HG03025 (cell line): Measurements from ENCODE around the gene AK1.

Source experiments
- ATAC-seq: cut with Tn5 transposase; IDR thresholded peaks from one replicate; pipeline ENCODE4 v1.9.1; 2021; ENCODE audit warnings: mild to moderate bottlenecking, moderate library complexity; ENCODE audit not compliant: unreplicated experiment, low FRiP score

The AK1 gene

DNA sequence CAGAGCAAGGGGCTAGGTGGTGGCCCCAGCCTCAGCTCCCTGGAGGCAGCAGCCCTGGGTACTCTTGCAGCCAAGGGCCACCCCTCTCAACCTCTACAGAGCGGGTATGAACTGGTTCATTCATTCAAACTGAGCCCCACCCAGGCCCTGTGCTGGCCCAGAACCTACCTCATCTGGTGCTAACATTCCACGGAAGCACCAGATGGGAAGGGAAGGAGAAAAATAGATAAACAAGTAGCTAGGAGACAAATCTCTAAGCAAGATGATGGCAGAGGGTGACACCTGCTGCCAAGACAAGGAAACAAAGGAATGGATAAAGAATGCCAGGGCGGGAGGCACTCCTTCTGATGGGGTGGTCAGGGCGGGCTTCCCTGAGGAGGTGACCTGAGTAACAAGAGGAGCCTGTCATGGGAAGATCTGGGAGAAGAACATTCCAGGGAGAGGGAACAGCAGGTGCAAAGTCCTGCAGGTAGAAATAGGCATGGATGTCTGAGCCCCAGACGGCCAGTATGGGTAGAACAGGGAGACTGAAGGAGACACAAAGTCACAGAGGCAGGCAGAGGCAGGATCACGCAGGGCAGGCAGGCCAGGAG, 33.2 kb upstream of the AK1 start:
- no peak for ATAC-seq

DNA sequence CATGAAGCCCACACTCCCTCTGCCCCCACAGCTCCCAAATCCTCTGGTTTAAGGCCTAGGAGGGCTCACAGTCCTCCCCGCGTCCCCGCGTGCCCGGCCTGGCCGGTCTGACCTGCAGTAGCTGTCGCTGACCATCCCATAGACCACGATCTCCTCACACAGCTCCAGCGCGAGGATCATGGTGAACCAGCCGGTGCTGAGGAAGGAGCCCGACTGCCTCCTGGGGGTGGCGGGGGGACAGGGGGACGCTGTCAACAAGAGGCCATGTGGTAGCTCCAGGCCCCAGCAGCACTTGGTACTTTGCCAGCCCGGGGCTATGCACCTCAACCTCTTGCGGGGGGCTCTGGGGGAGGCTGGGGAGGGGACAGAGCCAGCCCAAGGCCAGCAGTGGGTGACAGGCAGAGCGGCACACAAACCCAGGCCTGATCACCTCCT, 32.4 kb upstream of the AK1 start:
- no peak for ATAC-seq

DNA sequence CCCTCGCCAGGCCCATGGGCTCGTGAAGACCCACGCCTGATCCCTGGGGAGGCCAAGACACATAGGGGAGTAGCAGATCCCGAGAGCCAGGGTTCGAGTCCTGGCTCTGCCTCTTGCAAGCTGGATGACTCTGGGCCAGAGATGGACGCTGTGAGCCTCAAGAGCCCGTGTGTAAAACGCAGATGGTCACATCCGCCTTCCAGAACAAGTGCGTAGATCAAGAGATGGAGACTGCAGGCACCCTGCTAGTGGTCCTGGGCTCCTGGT, 31.1 kb upstream of the AK1 start:
- no peak for ATAC-seq

DNA sequence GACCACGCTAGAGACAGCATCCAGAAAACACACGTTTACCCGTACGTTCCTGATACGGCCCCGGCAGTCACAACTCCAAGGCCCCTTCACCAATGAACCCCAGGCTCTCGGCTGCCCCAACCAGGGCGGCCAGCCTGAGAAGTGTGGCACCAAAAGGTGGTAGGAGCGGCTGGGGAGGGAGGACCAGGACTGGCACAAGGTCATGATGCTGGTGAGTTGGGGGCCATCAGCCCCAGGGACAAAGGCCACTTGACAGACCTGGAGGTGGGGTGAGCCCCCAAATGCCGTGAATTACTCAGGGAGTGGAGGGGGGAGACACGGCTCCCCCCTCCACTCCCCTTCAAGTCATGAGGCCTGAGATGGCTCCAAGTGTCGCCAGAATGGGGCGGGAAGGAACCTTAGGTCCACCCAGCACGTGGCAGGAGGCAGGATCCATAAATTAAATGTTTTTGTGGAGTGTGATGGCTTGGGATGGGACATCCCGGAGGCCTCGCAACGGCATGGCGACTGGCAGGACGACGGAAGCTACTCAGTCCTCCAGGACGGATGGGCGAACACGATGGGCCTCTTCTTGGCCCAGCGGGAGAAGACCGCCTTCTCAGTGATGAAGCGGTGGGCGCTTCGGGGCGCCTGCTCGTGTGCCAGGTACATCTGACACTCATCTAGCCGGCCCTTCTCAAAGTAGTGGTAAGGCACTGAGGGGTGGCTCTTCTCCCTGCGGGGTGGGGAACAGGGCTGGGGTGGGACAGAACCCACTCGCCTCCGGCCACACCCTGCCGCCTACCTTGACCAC, 30.6 kb upstream of the AK1 start:
- ATAC-seq, result no peak

DNA sequence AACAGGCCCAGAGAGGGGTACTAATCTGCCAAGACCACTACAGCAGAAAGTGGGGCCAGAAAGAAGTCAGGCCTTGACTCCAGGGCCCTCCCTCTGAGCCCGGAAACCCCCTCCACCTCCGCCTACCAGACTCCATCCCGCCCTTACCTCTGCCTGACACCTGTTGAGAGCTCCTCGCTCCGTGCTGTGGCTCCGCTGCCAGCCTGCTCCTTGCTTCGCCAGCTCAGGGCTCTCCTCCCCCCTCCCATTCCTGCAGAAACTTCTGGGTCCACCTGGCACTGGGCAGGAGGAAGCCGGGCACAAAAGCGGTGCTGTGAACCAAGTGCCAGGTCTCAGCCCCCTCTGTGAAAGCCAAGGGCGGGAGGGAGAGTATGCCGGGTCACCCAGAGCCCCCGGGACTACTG, 28.3 kb upstream of the AK1 start:
- no peak for ATAC-seq

DNA sequence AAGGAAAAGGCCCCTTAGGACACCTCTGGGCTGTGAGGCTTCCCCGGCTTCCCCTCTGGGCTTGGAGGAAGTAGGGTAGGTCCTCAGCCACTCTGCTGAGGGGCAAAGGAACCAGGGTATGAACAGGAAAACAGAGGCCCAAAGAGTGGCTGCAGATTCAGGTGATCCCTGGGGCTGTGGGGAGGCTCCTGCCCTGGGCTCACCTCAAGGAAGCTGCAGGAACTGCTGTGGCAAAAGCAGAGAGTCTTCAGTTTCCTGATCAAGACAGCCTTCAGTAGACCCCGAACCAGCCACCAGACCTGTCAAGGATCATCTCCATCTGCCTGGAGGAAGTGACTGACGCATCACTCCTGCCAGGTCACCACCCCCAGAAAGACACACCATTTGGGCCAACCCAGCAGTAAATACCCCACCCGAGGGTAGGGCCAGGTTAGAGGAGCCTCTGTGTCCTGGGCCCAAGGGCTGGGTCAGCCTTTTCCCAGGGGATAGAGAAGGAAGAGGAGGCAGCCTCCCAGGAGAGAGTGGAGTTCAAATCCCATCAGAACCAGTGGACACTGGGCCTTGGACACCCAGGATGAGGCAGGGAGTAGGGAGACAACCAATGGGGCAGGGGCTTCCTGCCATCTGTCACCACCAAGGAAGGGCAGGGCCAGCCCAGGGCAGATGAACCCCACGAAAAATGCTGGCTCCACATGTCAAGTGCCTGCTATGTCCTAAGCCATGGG, 27.7 kb upstream of the AK1 start:
- ATAC-seq, result no peak

DNA sequence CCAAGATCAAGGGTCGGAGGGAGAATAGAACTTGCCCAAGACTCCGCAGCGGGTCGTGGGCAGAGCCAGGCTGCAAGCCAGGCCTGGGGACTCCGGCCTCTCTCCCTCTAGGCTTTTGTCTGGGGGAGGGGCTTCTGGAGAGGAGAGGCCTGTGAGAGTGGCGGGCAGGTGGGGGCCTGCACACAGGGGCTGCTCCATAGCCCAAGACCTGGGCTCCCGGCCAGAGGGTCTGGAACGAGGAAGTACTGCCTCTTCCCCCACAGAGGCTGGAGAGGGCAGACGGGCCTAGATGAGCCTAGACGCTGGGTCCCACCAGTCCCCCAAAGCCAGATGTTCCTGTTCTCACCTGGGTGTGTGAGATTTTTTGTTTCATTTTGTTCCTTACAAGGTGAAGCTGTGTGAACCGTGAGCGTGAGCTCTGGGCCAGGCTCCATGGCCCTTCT, 27.1 kb upstream of the AK1 start:
- no peak for ATAC-seq

DNA sequence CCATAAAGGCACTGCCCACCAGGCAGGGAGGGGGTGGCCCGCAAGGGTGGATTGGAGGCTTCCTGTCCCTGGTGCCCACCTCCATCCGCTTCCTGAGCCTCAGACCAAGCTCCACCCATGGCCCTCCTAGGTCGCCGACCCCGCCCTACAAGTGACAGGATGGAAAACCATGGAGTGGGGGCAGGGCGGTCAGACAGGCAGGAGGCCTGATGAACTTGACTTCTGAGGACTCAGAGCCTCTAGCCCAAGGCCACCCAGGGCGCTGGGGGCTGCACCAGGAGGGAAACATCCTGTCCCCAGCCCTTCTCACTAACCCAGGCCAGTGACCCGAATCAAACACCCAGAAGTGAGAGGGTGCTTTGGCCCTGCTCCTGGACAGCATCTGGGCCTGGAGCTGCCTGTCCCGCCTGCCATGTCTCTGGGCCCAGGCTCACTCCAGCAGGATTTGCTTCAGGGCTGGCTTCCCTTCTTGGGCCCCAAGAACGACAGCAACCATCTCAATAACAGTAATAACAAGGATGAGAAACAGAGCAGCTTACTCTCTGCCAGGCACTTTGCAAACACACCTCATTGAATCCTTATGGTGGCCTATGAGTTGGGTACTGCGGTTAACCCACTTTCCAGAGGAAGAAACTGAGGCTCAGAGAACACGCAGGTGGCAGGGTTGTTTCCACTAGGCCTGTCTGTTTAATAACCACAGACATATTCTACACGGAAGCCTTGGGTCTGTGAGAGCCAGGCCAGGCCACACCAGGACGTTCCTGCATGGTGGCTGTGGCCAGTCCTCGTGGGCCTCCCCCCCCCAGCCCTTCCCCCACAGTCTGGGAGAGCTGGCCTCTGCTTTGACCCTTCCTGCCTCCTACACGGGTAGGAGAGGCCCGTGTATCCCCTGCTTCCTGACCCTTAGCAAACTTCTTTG, 26.3 kb upstream of the AK1 start:
- no peak for ATAC-seq

DNA sequence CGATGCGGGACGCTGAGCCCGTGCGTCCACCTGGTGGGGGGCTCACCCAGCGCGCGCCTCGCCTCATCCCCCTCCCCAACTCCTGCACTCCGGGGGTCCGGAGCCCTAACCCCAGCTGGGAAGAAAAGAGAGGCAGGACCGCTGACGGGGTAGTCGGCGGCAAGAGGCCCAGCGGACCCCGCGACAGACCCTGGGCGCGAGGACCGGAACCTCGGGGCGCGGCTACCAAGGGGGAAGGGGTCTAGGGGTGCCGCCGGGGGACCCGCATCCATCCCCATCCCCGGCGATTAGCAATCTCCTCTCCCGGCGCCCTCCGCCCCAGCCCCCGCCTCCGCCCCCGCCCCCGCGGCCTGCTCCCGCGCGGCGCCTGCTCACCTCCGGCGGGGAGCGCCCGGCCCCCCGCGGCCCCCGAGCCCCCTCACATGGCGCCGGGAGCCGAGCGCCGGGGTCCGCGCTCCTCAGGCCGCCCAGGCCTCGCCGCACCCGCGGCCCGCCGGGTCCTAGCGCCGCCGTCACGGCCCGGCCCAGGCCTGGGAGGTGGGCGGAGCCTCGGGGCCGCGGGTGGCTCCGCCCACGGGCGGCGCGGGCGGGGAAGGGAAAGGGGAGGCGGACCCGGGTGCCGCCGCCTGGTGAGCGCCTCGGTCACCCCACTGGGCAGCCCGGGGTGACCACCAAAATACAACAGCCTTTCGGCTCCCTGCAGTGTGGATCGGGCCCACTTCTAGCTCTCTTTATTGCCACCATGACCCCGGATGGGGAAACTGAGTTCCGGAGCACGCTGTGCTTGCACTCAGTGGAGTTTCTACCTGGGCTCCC, 21.9 kb upstream of the AK1 start, which contains the start of gene ST6GALNAC6:
Gene ST6GALNAC6, minus strand, starts transcription at position 476 of the 816 bp plus-strand sequence. CDS start 1,622 bp downstream, outside the sequence.
- peak; percentile 48 for ATAC-seq

DNA sequence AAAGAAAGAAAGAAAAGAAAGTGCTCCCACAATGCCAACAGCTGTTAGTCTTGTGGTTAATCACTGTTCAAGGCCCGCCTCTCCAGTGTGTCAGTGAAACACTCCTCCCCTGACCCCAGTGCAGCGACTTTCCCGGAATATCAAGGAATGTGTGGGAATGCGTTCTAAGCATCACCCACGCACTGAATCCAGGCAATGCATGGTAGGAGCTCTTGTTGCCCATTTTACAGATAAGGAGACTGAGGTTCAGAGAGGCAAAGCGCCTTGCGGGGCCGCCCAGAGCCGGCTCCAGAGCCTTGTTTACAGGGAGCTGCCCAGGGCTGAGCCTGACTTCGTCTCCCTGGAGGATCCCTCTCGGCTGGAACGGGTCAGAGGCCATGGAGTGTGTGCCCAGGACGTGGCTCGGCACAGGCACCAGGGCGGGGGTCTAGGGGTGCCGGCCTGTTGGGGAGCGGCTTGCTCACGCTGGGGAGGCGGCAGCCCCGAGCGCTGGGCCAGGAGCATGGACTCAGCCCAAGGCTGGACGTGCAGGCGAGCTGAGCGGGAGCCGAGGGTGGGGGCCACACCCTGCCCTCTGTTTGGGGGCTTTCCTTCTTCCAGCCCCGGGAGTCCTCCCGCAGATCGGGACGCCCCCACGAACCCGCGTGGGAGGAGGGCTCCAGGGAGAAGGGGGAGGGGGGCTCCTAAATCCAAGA, 21.1 kb upstream of the AK1 start:
- peak; percentile 12 for ATAC-seq

DNA sequence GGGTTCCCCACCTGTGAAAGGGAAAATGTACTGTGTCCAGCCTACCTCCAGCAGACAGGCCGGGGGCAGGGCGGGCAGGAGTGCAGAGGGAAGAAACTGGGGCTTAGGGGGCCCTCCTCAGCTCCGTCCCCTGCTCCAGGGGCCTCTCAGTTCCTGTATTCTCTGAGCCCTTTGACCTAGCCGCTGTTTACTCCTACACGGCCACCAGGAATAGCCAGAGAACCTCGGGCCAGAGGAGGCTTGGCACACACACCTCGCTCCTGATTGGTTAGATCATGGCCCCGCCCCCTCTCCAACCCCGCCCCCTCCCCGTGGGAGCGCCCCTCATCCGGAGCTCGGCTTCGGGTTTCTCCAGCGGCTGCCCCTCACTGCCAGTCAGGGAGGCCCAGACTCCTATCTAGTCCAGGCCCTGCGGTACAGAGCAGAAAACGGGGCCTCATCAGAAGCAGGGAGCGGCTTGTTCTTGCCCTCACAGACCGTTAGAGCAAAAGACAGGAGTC, 19.8 kb upstream of the AK1 start:
- ATAC-seq, result no peak

DNA sequence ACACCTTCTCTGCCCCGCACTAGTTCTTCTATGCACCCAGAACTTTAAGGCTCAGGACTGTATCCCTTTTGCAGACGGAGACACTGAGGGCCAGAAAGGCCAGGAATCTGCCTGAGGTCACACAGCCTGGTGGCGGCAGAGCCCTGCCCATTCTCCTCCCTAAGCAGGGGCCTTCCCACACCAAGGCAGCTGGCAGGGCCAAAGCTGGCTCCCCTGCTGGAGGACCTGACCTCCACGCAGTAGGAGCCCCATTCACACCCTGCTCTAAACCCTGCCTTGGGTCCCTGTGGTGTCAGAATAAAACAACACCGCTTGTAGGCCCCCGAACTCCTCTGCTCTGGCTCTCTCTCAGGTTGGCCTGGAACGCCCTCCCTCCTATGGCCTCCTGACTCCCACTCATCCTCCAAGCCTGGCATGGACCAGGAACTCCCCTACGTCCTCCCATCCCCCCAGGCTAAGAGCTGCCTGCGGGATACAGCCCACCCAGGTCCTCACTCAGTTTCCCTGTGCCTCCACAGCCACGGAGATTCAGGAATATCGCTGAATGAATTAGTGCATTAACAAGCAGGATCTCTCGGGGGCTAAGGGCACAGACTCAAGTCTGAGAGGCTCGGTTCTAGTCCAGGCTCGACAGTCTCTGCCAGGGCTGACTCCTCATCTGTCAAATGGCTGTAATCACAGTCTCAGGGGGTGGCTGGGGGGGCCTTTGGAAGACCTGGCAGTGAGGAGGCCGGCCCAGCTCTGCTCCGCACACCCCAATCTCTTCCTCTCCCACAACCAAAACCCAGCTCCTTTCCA, 19.1 kb upstream of the AK1 start:
- no peak for ATAC-seq

DNA sequence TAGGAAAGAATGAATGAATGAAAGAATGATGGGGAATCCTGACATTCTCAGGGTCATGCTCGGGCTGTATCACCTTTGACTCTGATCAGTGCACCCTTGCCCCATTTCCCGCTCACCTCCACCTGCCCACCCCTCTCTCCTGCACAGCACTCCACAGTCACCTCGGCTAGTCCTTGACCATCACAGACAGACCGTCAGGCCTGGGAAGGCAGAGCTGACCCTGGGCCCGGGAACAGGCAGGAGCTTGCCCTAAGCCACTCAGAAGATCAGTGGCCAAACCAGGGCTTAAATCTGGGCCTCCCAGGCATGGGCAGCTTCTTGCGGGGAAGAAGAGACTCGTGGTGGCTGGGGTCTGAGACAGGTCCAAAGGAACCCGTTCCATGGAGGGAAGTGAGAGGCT, 18.3 kb upstream of the AK1 start:
- no peak for ATAC-seq

DNA sequence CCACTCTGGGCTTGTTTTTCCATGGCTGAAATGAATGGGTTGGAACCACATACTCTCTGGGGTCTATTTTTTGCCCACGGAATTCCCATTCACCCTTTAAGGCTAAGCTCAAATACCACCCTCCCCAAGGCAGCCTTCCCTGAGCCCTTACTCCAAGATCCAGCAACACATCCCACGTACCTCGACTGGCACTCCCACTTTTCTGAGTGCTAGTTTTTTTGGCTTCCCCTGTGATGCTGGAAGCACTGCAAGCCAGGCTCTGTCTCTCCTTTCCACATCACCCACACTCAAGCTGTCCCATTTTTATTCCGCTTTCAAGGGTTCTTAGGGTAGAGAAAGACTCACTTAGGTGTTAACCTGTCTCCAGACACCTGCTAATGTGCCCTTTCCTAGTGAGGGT, 15.9 kb upstream of the AK1 start:
- no peak for ATAC-seq

DNA sequence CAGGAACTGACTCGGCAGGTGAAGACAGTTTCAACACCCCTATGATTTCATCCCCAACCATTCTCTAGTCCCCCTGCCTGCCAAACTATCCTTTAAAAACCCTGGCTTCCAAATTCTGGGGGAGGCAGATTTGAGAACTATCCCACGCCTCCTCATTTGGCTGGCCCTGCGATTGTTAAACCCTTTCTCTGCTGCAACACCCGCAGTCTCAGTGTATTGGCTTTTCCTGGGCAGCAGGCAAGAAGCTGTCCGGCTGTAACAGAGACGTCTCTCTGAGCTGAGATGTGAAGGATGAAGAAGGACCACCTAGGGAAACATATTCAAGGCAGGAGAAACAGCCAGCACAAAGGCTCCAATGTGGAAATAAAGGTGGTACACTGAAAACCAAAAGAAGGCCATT, 15.4 kb upstream of the AK1 start:
- ATAC-seq, result no peak

DNA sequence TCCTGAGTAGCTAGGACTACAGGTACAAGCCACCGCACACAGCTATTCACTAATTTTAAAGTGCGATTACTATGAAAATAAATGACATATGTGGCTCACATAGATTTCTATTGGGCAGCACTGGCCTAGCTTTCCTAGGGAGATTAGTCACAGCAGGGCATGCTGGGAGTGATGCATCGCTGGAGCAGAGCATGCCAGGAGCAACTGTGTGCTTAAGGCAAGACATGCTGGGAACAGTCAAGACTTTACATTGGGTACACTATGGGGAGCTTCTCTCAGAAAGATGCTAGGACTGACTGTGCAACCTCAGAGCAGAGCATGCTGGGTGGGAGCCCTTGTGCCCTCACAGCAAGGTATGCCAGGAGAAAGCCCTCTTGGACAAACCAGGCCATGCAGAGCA, 12.6 kb upstream of the AK1 start:
- ATAC-seq, result no peak

DNA sequence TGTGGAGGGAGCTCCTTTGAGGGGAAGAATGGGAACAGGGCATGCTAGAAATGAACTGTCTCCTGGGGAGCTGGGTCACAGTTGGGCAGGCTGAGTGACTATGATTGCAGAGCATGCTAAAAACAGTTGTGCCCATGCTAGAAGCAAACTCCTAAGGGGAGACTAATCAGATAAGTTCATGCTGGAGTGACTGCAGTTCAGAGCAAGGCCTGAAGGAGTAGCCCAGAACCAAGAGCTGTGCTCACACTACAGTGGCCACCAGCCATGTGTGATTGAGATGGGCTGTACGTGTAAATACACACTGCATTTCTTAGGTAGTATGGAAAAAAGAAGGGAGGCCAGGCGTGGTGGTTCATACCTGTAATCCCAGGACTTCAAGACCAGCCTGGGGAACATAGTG, 10.3 kb upstream of the AK1 start:
- no peak for ATAC-seq

DNA sequence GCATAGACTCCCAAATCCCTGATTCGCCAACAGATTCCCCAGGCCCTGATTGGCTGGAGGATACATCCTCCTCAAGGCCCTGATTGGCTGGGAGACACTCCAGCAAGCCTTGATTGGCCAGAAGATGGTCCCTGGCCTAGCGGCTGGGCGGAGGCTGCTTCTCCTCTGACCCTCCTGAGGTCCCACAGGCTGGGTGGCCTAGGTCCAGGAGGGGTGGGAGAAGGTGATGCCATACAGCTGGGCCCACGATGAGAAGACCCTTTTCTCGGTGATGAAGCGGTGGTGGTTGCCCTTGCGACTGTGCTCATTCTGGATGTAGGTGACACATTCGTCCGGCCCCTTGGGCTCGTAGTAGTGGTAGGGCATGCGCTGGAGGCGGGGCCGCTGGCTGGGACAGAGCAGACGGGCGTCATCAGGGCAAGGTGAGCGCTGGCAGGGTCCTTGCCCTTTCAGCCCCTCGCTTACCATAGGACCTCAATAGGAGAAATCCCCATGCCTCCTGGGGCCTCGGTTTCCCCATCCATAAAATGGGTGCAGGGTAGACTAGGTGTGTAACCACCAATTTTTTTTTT, 9.0 kb upstream of the AK1 start:
- no peak for ATAC-seq
